Activated CD8-positive, alpha-beta memory T cell treated with anti-CD3 and anti-CD28 coated beads, Interleukin-2, amount 50 U/mL, for 24 hours (primary cell): ENCODE data around the gene F2RL3.

ENCODE experiments used
- DNase-seq: peaks from one replicate; pipeline ENCODE4 v3.0.0-alpha.2; 2020; ENCODE audit errors: extremely low read depth

The F2RL3 gene

GRCh38 chr19:16888629-16889365, at the start of gene F2RL3:
TSS of gene F2RL3 (plus strand) at chr19:16888999. CDS start at chr19:16889190, 191 bp downstream.
- no peak for DNase-seq

DNA sequence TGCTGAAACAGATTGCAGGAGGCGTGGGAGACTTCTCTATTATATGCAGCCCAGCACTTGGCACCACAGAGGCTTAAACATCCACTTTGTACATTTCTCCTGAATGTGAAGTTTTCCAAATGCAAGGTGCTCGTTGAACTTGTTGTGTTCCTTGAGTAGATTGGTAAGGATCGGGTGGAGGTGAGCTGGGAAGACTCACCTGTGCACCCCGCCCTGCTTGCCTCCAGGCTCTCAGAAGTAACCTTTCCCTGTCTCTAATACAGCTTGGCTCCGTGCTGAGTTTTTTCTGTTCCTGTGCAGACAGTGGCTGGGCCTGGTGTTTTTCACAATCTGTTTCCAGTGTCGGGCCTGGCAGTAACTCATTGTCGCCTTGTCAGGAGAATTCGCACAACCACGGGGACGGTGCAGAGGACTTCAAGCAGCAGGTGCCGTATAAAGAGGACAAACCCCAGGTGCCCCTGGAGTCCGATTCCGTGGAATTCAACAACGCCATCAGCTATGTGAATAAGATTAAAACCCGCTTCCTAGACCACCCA, 47.3 kb upstream of the F2RL3 start:
- no peak for DNase-seq

DNA sequence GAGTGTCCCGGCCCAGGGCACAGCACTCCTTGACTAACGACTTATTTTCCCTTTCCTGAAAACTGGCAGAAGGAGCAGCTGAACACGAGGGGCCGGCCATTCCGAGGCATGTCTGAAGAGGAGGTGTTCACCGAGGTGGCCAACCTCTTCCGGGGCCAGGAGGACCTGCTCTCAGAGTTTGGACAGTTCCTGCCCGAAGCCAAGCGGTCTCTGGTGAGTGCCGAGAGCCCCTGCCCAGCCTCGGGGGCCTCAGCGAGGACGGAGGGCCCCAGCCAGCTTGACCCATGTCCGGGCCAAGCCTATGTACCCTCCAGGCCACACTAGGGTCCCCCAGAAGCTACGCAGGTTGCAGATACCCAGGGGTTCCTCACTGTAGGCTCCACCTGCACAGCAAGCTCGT, 41.9 kb upstream of the F2RL3 start:
- DNase-seq = no peak

DNA sequence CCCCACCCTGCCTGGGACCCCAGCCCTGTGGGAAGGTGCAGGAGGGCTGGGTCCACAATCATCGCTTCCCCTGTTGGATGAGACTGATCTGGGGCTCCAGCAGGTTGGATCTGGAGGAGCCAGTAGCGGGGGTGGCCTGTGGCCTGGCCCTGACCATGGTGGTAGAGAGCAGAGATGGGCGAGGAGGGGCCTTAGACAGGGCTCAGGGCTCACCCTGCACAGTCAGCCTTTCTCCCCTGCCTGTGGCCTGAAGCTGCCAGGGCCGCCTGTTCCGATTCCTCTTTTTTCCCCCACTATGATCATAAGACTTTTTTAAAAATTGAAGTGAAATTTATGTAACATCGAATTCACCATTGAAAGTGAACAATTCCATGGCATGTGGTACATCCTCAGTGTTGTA, 41.4 kb upstream of the F2RL3 start:
- DNase-seq = no peak

DNA sequence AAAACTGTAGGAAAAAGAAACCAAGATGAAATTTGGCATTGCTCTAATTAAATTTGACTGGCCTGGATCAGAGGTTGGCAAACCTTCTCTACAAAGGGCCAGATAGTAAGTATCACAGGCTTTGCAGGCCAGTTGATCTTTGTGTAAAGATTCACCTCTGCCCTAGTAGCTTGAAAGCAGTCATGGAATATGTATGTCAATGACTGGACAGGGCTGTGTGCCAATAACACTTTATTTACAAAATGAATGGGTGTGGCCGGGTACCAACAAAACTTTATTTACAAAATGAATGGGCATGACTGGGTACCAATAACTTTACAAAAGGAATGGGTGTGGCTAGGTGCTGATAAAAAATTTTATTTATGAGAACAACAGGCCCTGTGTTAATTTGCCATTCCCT, 39.6 kb upstream of the F2RL3 start:
- DNase-seq = no peak

DNA sequence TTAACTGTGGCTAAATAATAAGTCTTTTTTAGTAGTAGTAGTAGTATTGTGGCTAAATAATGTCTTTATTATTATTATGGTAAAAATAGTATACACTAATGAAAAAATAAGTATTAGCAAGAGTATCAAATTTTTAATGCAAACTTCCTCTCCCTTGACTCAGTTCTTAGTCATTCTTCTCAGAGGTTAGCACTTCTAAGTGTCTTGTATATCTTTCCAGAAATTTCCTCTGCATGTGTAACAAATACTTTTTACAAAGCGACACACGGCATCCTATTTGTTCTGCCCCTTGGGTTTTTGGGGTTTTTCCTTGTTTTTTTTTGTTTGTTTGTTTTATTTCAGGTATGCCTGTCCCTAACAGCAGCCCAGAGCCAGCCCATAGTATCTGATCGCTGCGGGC, 38.7 kb upstream of the F2RL3 start:
- DNase-seq = no peak

DNA sequence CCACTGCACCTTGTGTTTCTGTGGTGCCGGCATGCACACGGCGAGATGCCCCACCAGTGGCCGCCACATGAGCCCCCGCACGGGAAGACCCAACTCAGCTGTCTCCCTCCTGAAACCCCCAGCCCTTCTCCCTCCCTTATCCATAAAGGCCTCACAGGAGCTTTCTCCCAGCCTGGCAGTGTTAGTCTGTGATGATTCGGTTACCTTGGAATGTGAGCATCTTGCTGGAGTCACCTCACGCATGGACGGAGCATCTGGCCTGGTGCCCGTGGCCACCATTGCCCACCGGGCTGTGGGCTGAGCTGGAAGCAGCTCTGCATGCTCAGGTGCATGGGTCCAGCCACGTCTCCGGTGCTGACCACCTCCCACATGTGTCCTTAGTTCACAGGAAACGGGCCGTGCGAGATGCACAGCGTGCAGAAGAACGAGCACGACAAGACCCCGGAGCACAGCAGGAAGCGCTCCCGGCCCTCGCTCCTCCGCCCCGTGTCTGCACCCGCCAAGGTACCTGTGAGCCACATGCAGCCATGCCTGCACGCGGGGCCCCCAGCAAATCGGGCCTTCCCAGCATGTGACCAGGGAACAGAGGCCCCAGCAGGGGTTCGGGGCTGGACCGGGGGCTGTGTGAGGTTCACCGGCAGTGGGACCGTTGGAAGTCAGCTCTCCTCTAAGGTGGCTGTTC, 37.6 kb upstream of the F2RL3 start:
- no peak for DNase-seq

DNA sequence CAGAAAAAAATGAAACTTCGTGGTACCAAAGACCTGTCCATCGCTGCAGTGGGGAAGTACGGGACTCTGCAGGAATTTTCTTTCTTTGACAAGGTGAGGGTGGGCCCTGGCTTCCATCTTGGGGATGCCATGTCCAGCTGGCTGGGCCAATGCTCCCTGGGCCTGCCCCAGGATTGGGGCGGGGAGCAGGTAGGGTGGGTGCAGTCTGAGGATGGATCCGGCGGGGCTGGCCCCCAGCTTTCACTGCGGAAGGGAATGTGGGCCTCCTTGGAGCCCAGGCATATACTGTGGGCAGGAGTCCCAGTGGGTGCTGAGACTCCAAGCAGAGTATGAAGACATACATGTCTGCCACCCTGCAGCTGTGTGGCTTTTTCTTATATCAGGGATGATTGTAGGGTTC, 35.7 kb upstream of the F2RL3 start:
- DNase-seq = no peak

DNA sequence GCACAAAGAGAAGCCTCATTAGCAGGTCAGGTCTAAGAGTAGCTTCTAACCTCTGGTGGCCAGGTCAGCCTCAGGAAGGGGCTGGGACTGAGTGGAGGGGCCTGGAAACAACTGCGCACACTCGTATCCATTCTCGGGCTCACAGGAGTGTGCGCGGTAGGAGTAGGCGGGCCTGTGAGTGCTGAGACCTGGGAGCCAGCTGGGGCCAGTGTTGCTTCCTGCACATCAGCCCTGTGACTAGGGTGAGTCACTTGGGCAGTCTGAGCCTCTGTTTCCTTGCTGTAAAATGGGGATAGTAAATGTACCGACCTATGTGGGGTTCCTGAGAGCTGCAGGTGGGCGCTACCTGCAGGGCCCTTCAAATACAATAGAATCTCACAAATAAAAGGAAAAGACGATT, 32.7 kb upstream of the F2RL3 start:
- no peak for DNase-seq

GRCh38 chr19:16859626-16860025, 29.2 kb upstream of the F2RL3 start:
- no peak for DNase-seq

DNA sequence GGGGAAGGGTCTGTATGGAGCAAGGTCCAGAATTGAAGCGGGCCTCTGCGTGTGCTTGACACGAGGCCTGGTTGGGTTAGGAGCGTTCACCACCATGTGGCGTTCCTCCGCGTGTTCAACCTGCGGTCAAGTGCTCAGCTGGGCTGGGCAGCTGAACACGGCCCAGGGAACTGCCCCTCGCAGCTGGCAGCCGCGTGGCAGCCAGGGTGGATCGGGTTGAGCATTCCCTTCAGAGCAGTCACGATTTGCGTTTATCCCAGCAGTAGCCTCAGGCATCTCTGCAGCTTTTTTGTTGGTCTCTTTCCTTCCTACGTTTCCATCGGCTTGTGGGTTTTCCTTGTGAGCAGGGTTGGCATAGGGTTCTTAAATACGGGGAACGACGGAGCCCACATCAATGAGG, 28.7 kb upstream of the F2RL3 start:
- no peak for DNase-seq

- no peak for DNase-seq
Measured at GRCh38 chr19:16861011-16861410, 27.8 kb upstream of the F2RL3 start.

GRCh38 chr19:16861834-16862233, 27.0 kb upstream of the F2RL3 start:
- DNase-seq = no peak

- DNase-seq = no peak
Measured at GRCh38 chr19:16862826-16863415, 25.9 kb upstream of the F2RL3 start.

DNA sequence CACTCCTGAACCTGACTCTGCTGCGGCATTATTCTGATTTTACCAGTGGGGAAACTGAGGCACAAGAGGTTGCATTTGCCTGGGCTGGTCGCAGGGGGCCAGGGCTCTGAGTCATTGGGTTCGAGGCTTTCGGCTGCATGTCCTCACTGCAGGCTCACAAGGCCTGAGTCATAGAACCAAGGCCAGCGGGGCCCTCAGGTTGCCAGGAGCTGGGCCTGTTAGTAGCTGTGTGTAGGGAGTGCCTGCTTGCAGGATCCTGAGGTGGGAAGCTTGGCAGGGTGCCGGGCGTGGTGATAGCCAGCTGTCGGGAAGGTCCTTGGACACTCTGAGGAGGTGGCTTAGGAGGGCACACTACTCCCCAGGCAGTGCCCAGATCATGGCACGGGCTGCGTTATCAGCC, 21.6 kb upstream of the F2RL3 start:
- DNase-seq = no peak

GRCh38 chr19:16868423-16869130, 20.2 kb upstream of the F2RL3 start:
- DNase-seq = no peak

DNA sequence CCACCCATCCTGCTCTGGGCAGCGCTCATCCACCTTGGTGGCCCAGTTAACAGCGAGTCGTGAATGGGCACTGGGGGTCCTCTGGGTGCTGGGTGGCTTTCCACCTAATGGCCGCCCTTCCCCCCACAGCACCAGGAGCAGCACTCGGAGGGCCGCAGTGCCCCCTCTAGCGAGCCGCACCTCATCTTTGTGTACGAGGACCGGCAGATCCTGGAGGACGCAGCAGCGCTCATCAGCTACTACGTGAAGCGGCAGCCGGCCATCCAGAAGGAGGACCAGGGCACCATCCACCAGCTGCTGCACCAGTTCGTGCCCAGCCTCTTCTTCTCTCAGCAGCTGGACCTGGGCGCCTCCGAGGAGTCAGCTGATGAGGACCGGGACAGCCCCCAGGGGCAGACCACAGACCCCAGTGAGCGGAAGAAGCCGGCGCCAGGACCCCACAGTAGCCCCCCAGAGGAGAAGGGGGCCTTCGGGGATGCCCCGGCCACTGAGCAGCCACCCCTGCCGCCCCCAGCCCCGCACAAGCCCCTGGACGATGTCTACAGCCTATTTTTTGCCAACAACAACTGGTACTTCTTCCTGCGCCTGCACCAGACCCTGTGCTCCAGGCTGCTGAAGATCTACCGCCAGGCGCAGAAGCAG, 19.3 kb upstream of the F2RL3 start:
- no peak for DNase-seq

- DNase-seq = no peak
Measured at GRCh38 chr19:16871871-16872270, 16.9 kb upstream of the F2RL3 start.

DNA sequence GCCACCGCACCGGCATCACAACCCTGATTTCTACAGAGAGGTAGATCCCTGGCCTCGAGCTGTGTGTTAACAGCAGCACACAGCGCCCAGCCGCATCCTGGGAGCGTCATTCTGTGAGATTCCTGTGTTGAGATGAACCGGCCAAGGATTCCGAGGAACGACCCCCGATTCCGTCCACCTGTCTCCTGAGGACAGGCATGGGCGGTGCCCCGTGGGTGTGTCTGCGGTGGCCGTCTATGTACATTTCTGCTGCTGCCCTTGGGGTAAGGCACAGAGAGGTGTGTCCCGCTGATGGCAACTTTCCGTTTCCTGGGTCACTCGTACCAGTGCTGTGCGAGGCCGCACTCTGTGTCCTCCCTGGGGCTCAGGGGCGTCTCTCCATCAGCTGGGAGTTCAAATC, 16.1 kb upstream of the F2RL3 start:
- no peak for DNase-seq

DNA sequence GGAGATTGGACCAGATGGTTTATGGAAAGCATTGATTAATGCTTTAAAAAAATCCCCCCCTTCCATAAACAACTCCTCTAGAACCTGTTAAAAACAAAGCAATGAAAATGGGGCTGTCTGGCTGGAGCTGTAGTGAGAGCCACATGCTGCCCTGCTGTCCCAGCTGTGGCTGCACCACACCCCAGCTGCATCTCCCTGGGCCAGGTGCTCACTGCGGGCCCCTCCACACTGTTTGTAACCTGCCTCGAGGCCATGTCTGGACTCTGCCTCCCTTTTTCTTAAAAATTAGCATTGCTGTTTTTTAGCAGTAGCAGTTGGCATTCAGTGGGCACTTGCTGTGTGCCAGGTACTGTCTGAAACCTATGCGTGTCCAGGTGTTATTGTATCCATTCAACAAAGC, 15.2 kb upstream of the F2RL3 start:
- no peak for DNase-seq

GRCh38 chr19:16874250-16874977, 14.4 kb upstream of the F2RL3 start:
- no peak for DNase-seq
